A549 (cell line): ENCODE data around the gene CFL1. TPM values are rescaled to one million over a fixed set of nuclear protein-coding genes. Genes with fewer than 3 reads are reported as not detected.

ENCODE experiments used
- ATAC-seq, 2 experiments: fragments of 200-7000 bp in 1 of 2; fragments of >200 bp in 1 of 2; cut with Nextera tagmentation in 1 of 2; cut with Tn5 transposase in 1 of 2; 3 replicates each; pipeline versions ENCODE4 v1.8.0 to v1.9.1; 2018 to 2020; ENCODE audit warnings: mild to moderate bottlenecking in 1 of 2, moderate library complexity in 1 of 2
- CTCF ChIA-PET: fragments of 300-600 bp; sonication (Branson Sonifier 250); formaldehyde crosslinking; extraction: SDS; loops from one replicate; lab custom pipeline; 2021; ENCODE audit warnings: antibody characterized with exemption, inconsistent platforms; lab: Yijun Ruan, JAX
- POLR2A ChIA-PET: fragments of 350-600 bp; formaldehyde crosslinking; extraction: SDS; loops from one replicate; lab custom pipeline; 2021; ENCODE audit warnings: antibody characterized with exemption, inconsistent platforms; lab: Yijun Ruan, JAX
- DNase-seq, 2 experiments: peaks; one replicate each; pipeline versions ENCODE4 v3.0.0 to v3.0.0-alpha.2; 2011 to 2016; ENCODE audit warnings: low read depth in 1 of 2, low spot score in 1 of 2
- FAIRE-seq: peaks from 2 replicates; lab custom pipeline; 2011; peaks lifted over from hg19 to GRCh38; lab: Jason Lieb, UNC
- H3K27ac ChIP-seq, 2 experiments: fragments of >200 bp; sonication (Bioruptor Twin); formaldehyde crosslinking; 3 replicates each; pipeline ENCODE4 v1.5.1; 2016 to 2017
- H3K4me1 ChIP-seq: fragments of >200 bp; sonication (Bioruptor Twin); formaldehyde crosslinking; 3 replicates; pipeline ENCODE4 v1.6.1; 2016
- H3K4me2 ChIP-seq: fragments of >200 bp; sonication (Bioruptor Twin); formaldehyde crosslinking; 3 replicates; pipeline ENCODE4 v1.6.1; 2016
- H3K4me3 ChIP-seq: fragments of >200 bp; sonication (Bioruptor Twin); formaldehyde crosslinking; 3 replicates; pipeline ENCODE4 v1.5.1; 2016
- H3K9me3 ChIP-seq: fragments of >200 bp; sonication (Bioruptor Twin); formaldehyde crosslinking; 3 replicates; pipeline ENCODE4 v1.6.1; 2016
- ATOH8 ChIP-seq: fragments of 250-450 bp; sonication (Bioruptor Pico); IDR thresholded peaks from 2 replicates; pipeline ENCODE4 v1.5.0; 2020; ENCODE audit warnings: low read depth, mild to moderate bottlenecking, moderate library complexity
- CBX2 ChIP-seq: fragments of 200-600 bp; sonication (generic); IDR thresholded peaks from 2 replicates; pipeline ENCODE4 v1.6.1; 2016; ENCODE audit warnings: low read depth, mild to moderate bottlenecking, borderline replicate concordance
- CHD4 ChIP-seq: fragments of 200-600 bp; sonication (generic); IDR thresholded peaks from 2 replicates; pipeline ENCODE4 v1.6.1; 2016; ENCODE audit warnings: antibody characterized with exemption, mild to moderate bottlenecking, borderline replicate concordance
- E2F6 ChIP-seq: IDR thresholded peaks from 2 replicates; pipeline ENCODE4 v1.6.1; 2012; ENCODE audit warnings: low read depth, borderline replicate concordance
- ESRRA ChIP-seq: fragments of 150-350 bp; IDR thresholded peaks from 2 replicates; pipeline ENCODE4 v1.6.1; 2014; ENCODE audit warnings: mild to moderate bottlenecking, low read length, borderline replicate concordance
- FOSB ChIP-seq: fragments of 250-450 bp; sonication (Bioruptor Pico); IDR thresholded peaks from 2 replicates; pipeline ENCODE4 v1.5.0; 2020; ENCODE audit warnings: mild to moderate bottlenecking, moderate library complexity
- FOSL2 ChIP-seq, 2 experiments: fragments of 450-650 bp in 1 of 2; fragments of >200 bp in 1 of 2; sonication (Bioruptor Twin) in 1 of 2; formaldehyde crosslinking; IDR thresholded peaks; 2 replicates each; pipeline versions ENCODE4 v1.5.0 to v1.6.1; 2016 to 2020; ENCODE audit warnings: mild to moderate bottlenecking in 1 of 2, moderate library complexity in 1 of 2
- HDAC2 ChIP-seq: fragments of 200-600 bp; sonication (generic); IDR thresholded peaks from 2 replicates; pipeline ENCODE4 v1.6.1; 2016
- HES2 ChIP-seq: fragments of >200 bp; sonication (Bioruptor Twin); formaldehyde crosslinking; IDR thresholded peaks from 2 replicates; pipeline ENCODE4 v1.6.1; 2016
- HEYL ChIP-seq: fragments of 250-450 bp; sonication (Bioruptor Pico); IDR thresholded peaks from 2 replicates; pipeline ENCODE4 v1.8.0; 2021; ENCODE audit warnings: mild to moderate bottlenecking, moderate library complexity
- HMGXB4 ChIP-seq: fragments of 250-450 bp; sonication (Bioruptor Pico); IDR thresholded peaks from 2 replicates; pipeline ENCODE4 v1.5.0; 2021; ENCODE audit warnings: mild to moderate bottlenecking, moderate library complexity, borderline replicate concordance
- HOXB13 ChIP-seq: fragments of 250-450 bp; sonication (Bioruptor Pico); IDR thresholded peaks from 2 replicates; pipeline ENCODE4 v1.5.0; 2020; ENCODE audit warnings: low read depth, mild to moderate bottlenecking, moderate library complexity
- JUN ChIP-seq, 2 experiments: fragments of >200 bp; sonication (Bioruptor Twin); formaldehyde crosslinking; IDR thresholded peaks; 2 replicates in 1 of 2; 3 replicates in 1 of 2; pipeline ENCODE4 v1.6.1; 2016 to 2017
- JUNB ChIP-seq: fragments of >200 bp; sonication (Bioruptor Twin); formaldehyde crosslinking; IDR thresholded peaks from 2 replicates; pipeline ENCODE4 v1.6.1; 2016
- POLR2A ChIP-seq: IDR thresholded peaks from 2 replicates; pipeline ENCODE4 v1.6.1; 2012; ENCODE audit warnings: mild to moderate bottlenecking, low read length
- POLR2AphosphoS2 ChIP-seq: conservative IDR thresholded peaks from 2 replicates; pipeline ENCODE4 v1.6.1; 2012; ENCODE audit warnings: low read length, improper control_type of control experiment, inconsistent platforms
- RARB ChIP-seq: fragments of 250-450 bp; sonication (Bioruptor Pico); IDR thresholded peaks from 2 replicates; pipeline ENCODE4 v1.8.0; 2021; ENCODE audit warnings: mild to moderate bottlenecking, moderate library complexity
- RCOR1 ChIP-seq: fragments of 150-350 bp; IDR thresholded peaks from 2 replicates; pipeline ENCODE4 v1.6.1; 2014; ENCODE audit warnings: antibody characterized with exemption, low read length, low read depth
- REST ChIP-seq: fragments of 200-600 bp; sonication (generic); IDR thresholded peaks from 2 replicates; pipeline ENCODE4 v1.6.1; 2016; ENCODE audit warnings: antibody characterized with exemption, mild to moderate bottlenecking, moderate library complexity
- RFX5 ChIP-seq: fragments of 450-650 bp; IDR thresholded peaks from 2 replicates; pipeline ENCODE4 v1.7.1; 2014; ENCODE audit warnings: antibody characterized with exemption, mild to moderate bottlenecking, moderate library complexity
- RNF2 ChIP-seq: fragments of 200-600 bp; sonication (generic); IDR thresholded peaks from 2 replicates; pipeline ENCODE4 v1.6.1; 2016; ENCODE audit warnings: low read depth, mild to moderate bottlenecking, antibody characterized with exemption, moderate library complexity, borderline replicate concordance
- SMC3 ChIP-seq: fragments of >200 bp; sonication (Bioruptor Twin); formaldehyde crosslinking; IDR thresholded peaks from 3 replicates; pipeline ENCODE4 v1.6.1; 2018; ENCODE audit warnings: inconsistent platforms
- TFCP2L1 ChIP-seq: fragments of 250-450 bp; sonication (Bioruptor Pico); IDR thresholded peaks from 2 replicates; pipeline ENCODE4 v1.5.0; 2021; ENCODE audit warnings: mild to moderate bottlenecking
- TP53 ChIP-seq: fragments of 250-450 bp; sonication (Bioruptor Pico); IDR thresholded peaks from 2 replicates; pipeline ENCODE4 v1.5.0; 2021; ENCODE audit warnings: mild to moderate bottlenecking, moderate library complexity
- WGBS: methylation state at CpG from one replicate; pipeline ENCODE4 v1.1.6; 2017; ENCODE audit errors: missing lambda C conversion rate; 5-methylcytosine and 5-hydroxymethylcytosine counted together
- polyA plus RNA-seq, 4 experiments: library from polyadenylated mRNA; depleted of rRNA in 3 of 4; stranded (reverse); fragments of >200 nt; fragmentation: RNase III in 1 of 4; extraction: RNeasy Plus Mini Kit Qiagen cat#74134 plus additional on column Dnase treatment in 1 of 4; gene quantifications; 2 replicates in 3 of 4; 3 replicates in 1 of 4; pipeline ENCODE4 v1.2.3, GENCODE V29; 2011 to 2017
- TF ChIP-seq, protein P1 (sequence below): fragments of >200 bp; sonication (Bioruptor Twin); formaldehyde crosslinking; IDR thresholded peaks from 3 replicates; pipeline ENCODE4 v1.6.1; 2016
- TF ChIP-seq, protein P2 (sequence below): IDR thresholded peaks from 2 replicates; pipeline ENCODE4 v1.6.1; 2012

Gene CFL1
- polyA plus RNA-seq, 2 of the 4 experiments (the other 2 are of a cell fraction), result 1,591 to 1,780 TPM

DNA sequence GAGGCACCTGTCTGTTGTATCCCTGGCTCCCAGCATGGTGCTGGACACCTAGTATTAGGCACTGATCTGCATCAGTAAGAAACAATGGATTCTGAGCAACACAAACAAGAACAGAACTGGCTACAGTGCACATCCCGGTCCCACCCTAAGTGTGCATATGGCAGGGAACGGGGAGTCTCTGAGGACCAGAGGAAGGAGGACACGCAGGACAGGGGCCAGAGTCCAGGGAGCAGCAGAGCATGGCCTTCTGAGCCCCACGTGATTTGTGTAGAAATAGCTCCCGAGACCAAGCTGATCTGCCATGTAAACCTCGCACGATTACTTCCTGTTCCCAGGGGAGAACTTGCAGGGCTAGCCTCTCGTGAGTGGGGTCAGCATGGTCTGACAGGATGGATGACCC, 36.9 kb downstream of the CFL1 start:
- POLR2A ChIA-PET, result interaction anchor here (0.8 kb wide), 1 partner anchor 100 kb away, joined by 4 read pairs; the partner anchor contains the start of gene RNASEH2C
- Histone ChIP-seq H3K27ac (no peak overlapping the region), H3K9me3 (no peaks in the 10 kb centered on the region), H3K4me1 (peaks cover 6% of the 10 kb centered on the region; the same call in 1 of the 3 replicates), H3K4me2 (no peak overlapping the region), H3K4me3 (no peak overlapping the region)
- TF ChIP-seq HEYL (CRISPR knock-in tag), result no peak
- TF ChIP-seq, protein P1, sequence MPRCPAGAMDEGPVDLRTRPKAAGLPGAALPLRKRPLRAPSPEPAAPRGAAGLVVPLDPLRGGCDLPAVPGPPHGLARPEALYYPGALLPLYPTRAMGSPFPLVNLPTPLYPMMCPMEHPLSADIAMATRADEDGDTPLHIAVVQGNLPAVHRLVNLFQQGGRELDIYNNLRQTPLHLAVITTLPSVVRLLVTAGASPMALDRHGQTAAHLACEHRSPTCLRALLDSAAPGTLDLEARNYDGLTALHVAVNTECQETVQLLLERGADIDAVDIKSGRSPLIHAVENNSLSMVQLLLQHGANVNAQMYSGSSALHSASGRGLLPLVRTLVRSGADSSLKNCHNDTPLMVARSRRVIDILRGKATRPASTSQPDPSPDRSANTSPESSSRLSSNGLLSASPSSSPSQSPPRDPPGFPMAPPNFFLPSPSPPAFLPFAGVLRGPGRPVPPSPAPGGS, result no peak
- TF ChIP-seq POLR2AphosphoS2, result no peak
- no peak for TF ChIP-seq RFX5
- WGBS, result 65% methylated on average over 4 of the region's 8 CpGs
- FAIRE-seq, result no peak
- no peak for ATAC-seq
- CTCF ChIA-PET, result interaction anchor here (1.5 to 14.1 kb wide), 2 partner anchors 39 to 110 kb away, joined by 3 to 222 read pairs; partner anchors contain the start of gene KAT5
- DNase-seq, result no peak

- H3K9me3 ChIP-seq, result no peaks in the 10 kb centered on the region
- peak; percentile 81 to 88 for DNase-seq
- CTCF ChIA-PET, result interaction anchor here (0.5 to 14.1 kb wide), 54 partner anchors 10 to 459 kb away, joined by 3 to 222 read pairs (median 4); partner anchors contain the start of genes AP5B1, FIBP, KAT5 and MUS81
- 7% methylated on average over 48 of the region's 74 CpGs for WGBS
- ATAC-seq, result peak; percentile 91 to 93
- FAIRE-seq, result no peak
- POLR2A ChIA-PET, result interaction anchor here (0.5 to 1.8 kb wide), 6 partner anchors 35 to 106 kb away, joined by 3 to 18 read pairs (median 4); partner anchors contain the start of genes CFL1, KAT5 and RNASEH2C
- peak overlapping the region; percentile 82 to 89 for H3K27ac ChIP-seq
- H3K4me3 ChIP-seq, result peak overlapping the region; percentile 57
- peaks cover 6% of the 10 kb centered on the region; the same call in 1 of the 3 replicates for H3K4me1 ChIP-seq
- peak overlapping the region; percentile 79 for H3K4me2 ChIP-seq
- TF ChIP-seq JUN (IDR thresholded peaks at IDR 0.05) (peak in 1 of 2 experiments; percentile 80; a peak in 3 of 5 replicates), ATOH8 (CRISPR knock-in tag) (no peak), E2F6 (peak; percentile 43; the same call in 1 of the 2 replicates), TFCP2L1 (no peak), HES2 (no peak), FOSL2 (IDR thresholded peaks at IDR 0.05) (no peak), FOSL2 (CRISPR knock-in tag; IDR thresholded peaks at IDR 0.05) (0 out of 2 replicates have a peak, but pooled peaks have one; percentile 4), HMGXB4 (CRISPR knock-in tag) (no peak), RCOR1 (0 out of 2 replicates have a peak, but pooled peaks have one; percentile 31), RFX5 (no peak), RARB (no peak), REST (no peak), JUNB (no peak), TP53 (CRISPR knock-in tag) (no peak), SMC3 (peak; percentile 98), HOXB13 (CRISPR knock-in tag) (no peak), FOSB (CRISPR knock-in tag) (no peak), CHD4 (peak; percentile 60; the same call in 1 of the 2 replicates), CBX2 (no peak), ESRRA (no peak), RNF2 (no peak), POLR2A (peak; percentile 50), HDAC2 (peak; percentile 29; the same call in 1 of the 2 replicates)
- TF ChIP-seq, protein P2, sequence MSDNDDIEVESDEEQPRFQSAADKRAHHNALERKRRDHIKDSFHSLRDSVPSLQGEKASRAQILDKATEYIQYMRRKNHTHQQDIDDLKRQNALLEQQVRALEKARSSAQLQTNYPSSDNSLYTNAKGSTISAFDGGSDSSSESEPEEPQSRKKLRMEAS, result peak; percentile 68
These were observed 39.9 kb downstream of the CFL1 start for GRCh38 chr11:65817835-65818680.
